Osteocyte (in vitro differentiated cells): ENCODE measurements around the gene BAG3. TPM values are rescaled to one million over a fixed set of nuclear protein-coding genes. Genes with fewer than 3 reads are reported as not detected.
A peak's percentile ranks its signal among the peaks of the same experiment; 100 is the strongest.

ENCODE experiments used
- DNase-seq: peaks from one replicate; pipeline ENCODE4 v3.0.0; 2021; ENCODE audit warnings: mixed read lengths; ENCODE audit not compliant: unreplicated experiment; ENCODE audit errors: extremely low spot score
- H3K27ac Mint-ChIP-seq: one replicate; pipeline ENCODE4 v1.8.0; 2021; ENCODE audit warnings: mild to moderate bottlenecking, mixed read lengths; ENCODE audit not compliant: unreplicated experiment
- H3K27me3 Mint-ChIP-seq: one replicate; pipeline ENCODE4 v1.8.0; 2021; ENCODE audit warnings: mixed read lengths; ENCODE audit not compliant: unreplicated experiment
- H3K36me3 Mint-ChIP-seq: one replicate; pipeline ENCODE4 v1.8.0; 2021; ENCODE audit warnings: mixed read lengths; ENCODE audit not compliant: unreplicated experiment
- H3K4me1 Mint-ChIP-seq: one replicate; pipeline ENCODE4 v1.8.0; 2021; ENCODE audit warnings: mixed read lengths; ENCODE audit not compliant: unreplicated experiment
- H3K4me3 Mint-ChIP-seq: one replicate; pipeline ENCODE4 v1.8.0; 2021; ENCODE audit warnings: mild to moderate bottlenecking, moderate library complexity, mixed read lengths; ENCODE audit not compliant: unreplicated experiment
- H3K9me3 Mint-ChIP-seq: one replicate; pipeline ENCODE4 v1.8.0; 2021; ENCODE audit warnings: mixed read lengths; ENCODE audit not compliant: unreplicated experiment
- CTCF ChIP-seq: fragments of 200-600 bp; sonication (generic); IDR thresholded peaks from 2 replicates; pipeline ENCODE4 v1.5.0; 2021; ENCODE audit warnings: antibody characterized with exemption, mild to moderate bottlenecking, moderate library complexity
- total RNA-seq: library from RNA; stranded (reverse); gene quantifications from 2 replicates; pipeline ENCODE4 v1.2.1, GENCODE V29; 2021

BAG3 gene
- total RNA-seq, 1 donor from 2014 or later, result 41.0 TPM

GRCh38 chr10:119609516-119609915 is 41.7 kb upstream of the BAG3 start:
- H3K4me3 Mint-ChIP-seq, result no peak overlapping the region
- no peak overlapping the region for H3K27ac Mint-ChIP-seq
- peaks cover 2% of the 10 kb centered on the region for H3K4me1 Mint-ChIP-seq
- no peaks in the 10 kb centered on the region for H3K9me3 Mint-ChIP-seq
- TF ChIP-seq CTCF, result no peak
- no peaks in the 10 kb centered on the region for H3K36me3 Mint-ChIP-seq
- DNase-seq, result peak; percentile 17
- H3K27me3 Mint-ChIP-seq, result no peaks in the 10 kb centered on the region

GRCh38 chr10:119611433-119611832 is 39.7 kb upstream of the BAG3 start:
- H3K4me3 Mint-ChIP-seq, result no peak overlapping the region

DNA sequence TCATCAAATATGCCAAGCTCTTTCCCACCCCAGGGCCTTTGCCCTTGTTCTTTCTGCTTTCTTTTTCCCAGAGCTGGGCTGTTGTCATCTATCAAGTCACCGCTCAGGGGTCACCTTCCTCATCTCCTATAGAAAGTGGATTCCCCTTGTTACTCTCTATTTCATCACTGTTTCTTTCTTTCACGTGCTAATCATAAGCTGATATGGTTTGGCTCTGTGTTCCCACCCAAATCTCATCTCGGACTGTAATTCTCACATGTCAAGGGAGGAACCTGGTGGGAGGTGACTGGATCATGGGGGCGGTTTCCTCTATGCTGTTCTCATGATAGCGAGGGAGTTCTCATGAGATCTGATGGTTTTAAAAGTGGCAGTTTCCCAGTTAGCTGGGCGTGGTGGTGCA is 37.4 kb upstream of the BAG3 start:
- no peak for TF ChIP-seq CTCF
- DNase-seq, result no peak
- Mint-ChIP-seq H3K36me3 (no peaks in the 10 kb centered on the region), H3K27me3 (no peaks in the 10 kb centered on the region), H3K4me1 (no peaks in the 10 kb centered on the region), H3K9me3 (no peaks in the 10 kb centered on the region), H3K27ac (no peak overlapping the region), H3K4me3 (no peak overlapping the region)

More at GRCh38 chr10:119611433-119611832, 39.7 kb upstream of the BAG3 start:
- Mint-ChIP-seq H3K9me3 (no peaks in the 10 kb centered on the region), H3K27ac (no peak overlapping the region), H3K27me3 (no peaks in the 10 kb centered on the region), H3K36me3 (no peaks in the 10 kb centered on the region), H3K4me1 (peaks cover 2% of the 10 kb centered on the region)
- no peak for TF ChIP-seq CTCF
- DNase-seq, result no peak

DNA sequence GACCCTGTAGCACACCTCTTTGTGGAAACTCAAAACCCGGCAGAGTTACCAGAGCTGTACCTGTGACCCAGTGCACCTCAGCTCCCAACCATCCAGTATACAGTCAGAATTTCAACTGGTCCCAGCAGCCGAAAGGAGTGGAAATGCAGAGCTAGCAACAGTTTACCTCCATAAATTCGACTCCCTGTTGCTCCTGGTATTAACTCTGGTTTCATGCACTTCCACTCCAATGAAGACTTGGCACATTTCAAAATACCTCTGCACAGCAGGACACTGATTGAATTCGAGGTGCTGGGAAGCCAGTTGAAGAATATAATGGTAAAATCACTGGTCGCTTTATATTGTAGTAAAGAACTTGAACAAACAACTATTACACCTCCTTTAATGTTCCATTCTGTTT is 36.5 kb upstream of the BAG3 start:
- H3K27ac Mint-ChIP-seq, result no peak overlapping the region
- DNase-seq, result no peak
- H3K4me3 Mint-ChIP-seq, result no peak overlapping the region
- H3K4me1 Mint-ChIP-seq, result no peaks in the 10 kb centered on the region
- no peak for TF ChIP-seq CTCF
- H3K9me3 Mint-ChIP-seq, result no peaks in the 10 kb centered on the region
- no peaks in the 10 kb centered on the region for H3K27me3 Mint-ChIP-seq
- H3K36me3 Mint-ChIP-seq, result no peaks in the 10 kb centered on the region

- Mint-ChIP-seq H3K4me1 (no peaks in the 10 kb centered on the region), H3K27ac (no peak overlapping the region), H3K9me3 (no peaks in the 10 kb centered on the region), H3K4me3 (no peak overlapping the region), H3K27me3 (no peaks in the 10 kb centered on the region), H3K36me3 (no peaks in the 10 kb centered on the region)
- no peak for DNase-seq
- TF ChIP-seq CTCF, result peak; percentile 17
These were observed 34.2 kb upstream of the BAG3 start for GRCh38 chr10:119616882-119617570.
